ENCODE results near the gene PARD3.

- no peak for TF ChIP-seq CTCF (IDR thresholded peaks at IDR 0.05; ENCODE audit: insufficient read depth, low read depth, low read length)
- TF ChIP-seq EZH2 (IDR thresholded peaks at IDR 0.05; ENCODE audit: insufficient read depth, low read length): no peak
Measured at GRCh38 chr10:34789966-34790506, 25.1 kb downstream of the PARD3 start.

Data from astrocyte (in vitro differentiated cells and primary cell).